Left hindlimb (tissue), 1 donor: ENCODE measurements around the gene RASGRF2.

Experiments used
- DNase-seq: peaks from one replicate; pipeline ENCODE4 v3.0.0-alpha.2; 2018

The RASGRF2 gene

GRCh38 chr5:80953587-80953986 is 6.6 kb upstream of the RASGRF2 start:
- DNase-seq: no peak

GRCh38 chr5:80955082-80955590 is 5.0 kb upstream of the RASGRF2 start:
- no peak for DNase-seq

GRCh38 chr5:80956272-80956671 is 3.9 kb upstream of the RASGRF2 start:
- DNase-seq: no peak

- DNase-seq: no peak
These were observed 3.0 kb upstream of the RASGRF2 start for GRCh38 chr5:80957031-80957761.

GRCh38 chr5:80958616-80959015 is 1.5 kb upstream of the RASGRF2 start:
- no peak for DNase-seq

GRCh38 chr5:80959138-80959537 is 1.0 kb upstream of the RASGRF2 start:
- DNase-seq: no peak

- peak; percentile 40 for DNase-seq
These were observed 590 bp downstream of the RASGRF2 start for GRCh38 chr5:80960531-80961375.

- no peak for DNase-seq
These were observed 1.5 kb downstream of the RASGRF2 start for GRCh38 chr5:80961376-80962281.

- DNase-seq: no peak
These were observed 2.7 kb downstream of the RASGRF2 start for GRCh38 chr5:80962630-80963520.

GRCh38 chr5:80963521-80963895 is 3.3 kb downstream of the RASGRF2 start:
- DNase-seq: no peak

GRCh38 chr5:80963966-80964481 is 3.9 kb downstream of the RASGRF2 start:
- no peak for DNase-seq

GRCh38 chr5:80964491-80964890 is 4.3 kb downstream of the RASGRF2 start:
- no peak for DNase-seq

- DNase-seq: no peak
These were observed 4.8 kb downstream of the RASGRF2 start for GRCh38 chr5:80964919-80965318.

GRCh38 chr5:80967500-80968181 is 7.5 kb downstream of the RASGRF2 start:
- DNase-seq: no peak

- DNase-seq: no peak
These were observed 12.9 kb downstream of the RASGRF2 start for GRCh38 chr5:80973027-80973426.

GRCh38 chr5:80975065-80975464 is 14.9 kb downstream of the RASGRF2 start:
- no peak for DNase-seq

- no peak for DNase-seq
These were observed 16.8 kb downstream of the RASGRF2 start for GRCh38 chr5:80976985-80977384.

GRCh38 chr5:80977764-80978163 is 17.6 kb downstream of the RASGRF2 start:
- no peak for DNase-seq

- no peak for DNase-seq
These were observed 18.7 kb downstream of the RASGRF2 start for GRCh38 chr5:80978772-80979317.

- DNase-seq: no peak
These were observed 21.9 kb downstream of the RASGRF2 start for GRCh38 chr5:80982093-80982492.
